NCI-H226 (cell line): ENCODE data around the gene RPL37A.
"Not testable (repeated sequence)": the region's sequence is repeated elsewhere in the genome, so short reads cannot be mapped to it uniquely, and the experiment has no call there.

ENCODE experiments used
- DNase-seq: peaks from one replicate; pipeline ENCODE4 v3.0.0-alpha.2; 2015

The RPL37A gene

GRCh38 chr2:216518566-216519119 lies 20.0 kb downstream of the RPL37A start:
- DNase-seq, result not testable (repeated sequence)

- no peak for DNase-seq
These were observed 20.6 kb downstream of the RPL37A start for GRCh38 chr2:216519154-216519762.

- DNase-seq, result peak; percentile 33
These were observed 21.5 kb downstream of the RPL37A start for GRCh38 chr2:216520112-216520511.

- no peak for DNase-seq
These were observed 24.4 kb downstream of the RPL37A start for GRCh38 chr2:216522892-216523502.

- no peak for DNase-seq
These were observed 27.3 kb downstream of the RPL37A start for GRCh38 chr2:216525972-216526371.

GRCh38 chr2:216526939-216527338 lies 28.3 kb downstream of the RPL37A start:
- DNase-seq, result no peak

- DNase-seq, result no peak
These were observed 29.0 kb downstream of the RPL37A start for GRCh38 chr2:216527600-216527999.

GRCh38 chr2:216532562-216532961 lies 33.9 kb downstream of the RPL37A start:
- no peak for DNase-seq

GRCh38 chr2:216533609-216534008 lies 35.0 kb downstream of the RPL37A start:
- no peak for DNase-seq

- DNase-seq, result no peak
These were observed 36.2 kb downstream of the RPL37A start for GRCh38 chr2:216534809-216535208.

GRCh38 chr2:216535454-216535995 lies 36.9 kb downstream of the RPL37A start:
- DNase-seq, result peak; percentile 89

- no peak for DNase-seq
These were observed 38.1 kb downstream of the RPL37A start for GRCh38 chr2:216536734-216537210.

GRCh38 chr2:216537366-216537765 lies 38.7 kb downstream of the RPL37A start:
- DNase-seq, result no peak

GRCh38 chr2:216538538-216538937 lies 39.9 kb downstream of the RPL37A start:
- DNase-seq, result no peak

- DNase-seq, result no peak
These were observed 40.5 kb downstream of the RPL37A start for GRCh38 chr2:216539120-216539519.

- DNase-seq, result peak; percentile 50
These were observed 41.2 kb downstream of the RPL37A start for GRCh38 chr2:216539791-216540241.

GRCh38 chr2:216540920-216541319 lies 42.3 kb downstream of the RPL37A start:
- peak; percentile 16 for DNase-seq

GRCh38 chr2:216541505-216541904 lies 42.9 kb downstream of the RPL37A start:
- no peak for DNase-seq

GRCh38 chr2:216545359-216545758 lies 46.7 kb downstream of the RPL37A start:
- DNase-seq, result no peak

GRCh38 chr2:216546241-216546640 lies 47.6 kb downstream of the RPL37A start:
- DNase-seq, result no peak

- peak; percentile 21 for DNase-seq
These were observed 48.2 kb downstream of the RPL37A start for GRCh38 chr2:216546641-216547403.

GRCh38 chr2:216548901-216549331 lies 50.3 kb downstream of the RPL37A start:
- no peak for DNase-seq
